H1 (cell line): ENCODE results near the gene NMRK2. TPM values are rescaled to one million over a fixed set of nuclear protein-coding genes. Genes with fewer than 3 reads are reported as not detected.
A peak's percentile ranks its signal among the peaks of the same experiment; 100 is the strongest.

Experiments used
- CTCF ChIA-PET: fragments of 300-600 bp; sonication (Branson Sonifier 250); formaldehyde crosslinking; loops from one replicate; lab custom pipeline; 2021; ENCODE audit not compliant: partially characterized antibody; lab: Charles Lee
- POLR2A ChIA-PET: fragments of 300-600 bp; sonication (Branson Sonifier 250); formaldehyde crosslinking; loops from one replicate; lab custom pipeline; 2021; ENCODE audit warnings: inconsistent platforms; ENCODE audit not compliant: partially characterized antibody; lab: Charles Lee
- DNase-seq, 2 experiments: peaks; one replicate each; pipeline versions ENCODE4 v3.0.0 to v3.0.0-alpha.2; 2010 to 2022; ENCODE audit warnings: low spot score in 2 of 2, low read depth in 1 of 2, mixed read lengths in 1 of 2
- FAIRE-seq: peaks from 2 replicates; lab custom pipeline; 2011; peaks lifted over from hg19 to GRCh38; lab: Jason Lieb, UNC
- H2AFZ ChIP-seq: 2 replicates; pipeline ENCODE4 v1.8.1; 2012; ENCODE audit warnings: low read length, inconsistent platforms
- H2AK5ac ChIP-seq: 2 replicates; pipeline ENCODE4 v1.6.1; 2013; ENCODE audit warnings: low read depth, low read length
- H2BK120ac ChIP-seq: replicated peaks from 2 replicates; pipeline ENCODE3; 2013; ENCODE audit warnings: low read depth, low read length, inconsistent platforms
- H2BK12ac ChIP-seq: 2 replicates; pipeline ENCODE4 v1.6.1; 2013; ENCODE audit warnings: low read depth, low read length
- H2BK15ac ChIP-seq: 2 replicates; pipeline ENCODE4 v1.6.1; 2013; ENCODE audit warnings: low read length
- H2BK20ac ChIP-seq: 2 replicates; pipeline ENCODE4 v1.6.1; 2013; ENCODE audit warnings: low read length
- H2BK5ac ChIP-seq: 2 replicates; pipeline ENCODE4 v1.6.1; 2013; ENCODE audit warnings: low read depth, low read length
- H3K14ac ChIP-seq: 2 replicates; pipeline ENCODE4 v1.6.1; 2013; ENCODE audit warnings: inconsistent platforms; ENCODE audit not compliant: insufficient read length
- H3K18ac ChIP-seq: 2 replicates; pipeline ENCODE4 v1.6.1; 2013; ENCODE audit warnings: low read length; ENCODE audit errors: extremely low read depth
- H3K23ac ChIP-seq: 2 replicates; pipeline ENCODE4 v1.6.1; 2013; ENCODE audit warnings: inconsistent platforms; ENCODE audit not compliant: insufficient read length
- H3K23me2 ChIP-seq: 2 replicates; pipeline ENCODE4 v1.6.1; 2013; ENCODE audit warnings: low read depth, low read length
- H3K27ac ChIP-seq: 2 replicates; pipeline ENCODE4 v1.6.1; 2011; ENCODE audit warnings: low read depth, low read length, inconsistent platforms
- H3K27me3 ChIP-seq, 4 experiments: replicated peaks in 1 of 4; 1 replicate in 1 of 4; 2 replicates in 3 of 4; pipeline versions ENCODE4 v1.6.1 to v1.8.1; 2011 to 2013; ENCODE audit warnings: low read length in 3 of 4, mild to moderate bottlenecking in 3 of 4, inconsistent platforms in 2 of 4, mixed read lengths in 2 of 4, moderate library complexity in 1 of 4; ENCODE audit not compliant: control insufficient read depth in 3 of 4, insufficient read depth in 3 of 4; ENCODE audit errors: extremely low read depth in 1 of 4
- H3K36me3 ChIP-seq, 4 experiments: 2 replicates each; pipeline versions ENCODE4 v1.6.1 to v1.8.1; 2011 to 2013; ENCODE audit warnings: mild to moderate bottlenecking in 4 of 4, low read length in 3 of 4, moderate library complexity in 2 of 4, control low read depth in 1 of 4, inconsistent platforms in 1 of 4; ENCODE audit not compliant: insufficient read depth in 4 of 4, control insufficient read depth in 2 of 4
- H3K4ac ChIP-seq: replicated peaks from 2 replicates; pipeline ENCODE3; 2013; ENCODE audit warnings: low read length, low read depth, mixed read lengths, inconsistent platforms; ENCODE audit not compliant: insufficient read length
- H3K4me1 ChIP-seq, 4 experiments: replicated peaks in 1 of 4; 1 replicate in 1 of 4; 2 replicates in 3 of 4; pipeline versions ENCODE4 v1.6.1 to v1.8.1; 2011 to 2013; ENCODE audit warnings: low read length in 3 of 4, inconsistent platforms in 2 of 4, mixed read lengths in 1 of 4; ENCODE audit not compliant: insufficient read depth in 4 of 4, control insufficient read depth in 3 of 4
- H3K4me2 ChIP-seq, 2 experiments: 2 replicates each; pipeline versions ENCODE4 v1.6.1 to v1.8.1; 2011 to 2013; ENCODE audit warnings: low read depth in 2 of 2, low read length in 2 of 2, control low read depth in 1 of 2, inconsistent platforms in 1 of 2, mild to moderate bottlenecking in 1 of 2; ENCODE audit not compliant: insufficient read depth in 1 of 2
- H3K4me3 ChIP-seq, 4 experiments: fragments of 200-600, 300-600 bp in 1 of 4; sonication (generic), shearing (Covaris generic), sonication (Bioruptor Twin) in 1 of 4; 2 replicates each; pipeline versions ENCODE4 v1.5.1 to v1.8.1; 2011 to 2016; ENCODE audit warnings: low read length in 4 of 4, low read depth in 3 of 4, control low read depth in 2 of 4, inconsistent platforms in 2 of 4, mild to moderate bottlenecking in 2 of 4, mixed read lengths in 1 of 4, moderate library complexity in 1 of 4; ENCODE audit not compliant: insufficient read depth in 2 of 4; ENCODE audit errors: extremely low read depth in 1 of 4
- H3K56ac ChIP-seq: replicated peaks from 2 replicates; pipeline ENCODE3; 2013; ENCODE audit warnings: low read depth, mild to moderate bottlenecking, mixed read lengths, low read length, inconsistent platforms; ENCODE audit not compliant: insufficient read length
- H3K79me1 ChIP-seq: 2 replicates; pipeline ENCODE4 v1.6.1; 2013; ENCODE audit warnings: low read depth, low read length, control low read depth
- H3K79me2 ChIP-seq, 2 experiments: 2 replicates each; pipeline versions ENCODE4 v1.6.1 to v1.8.1; 2012 to 2013; ENCODE audit warnings: low read length in 2 of 2, mild to moderate bottlenecking in 2 of 2, inconsistent platforms in 1 of 2; ENCODE audit not compliant: insufficient read depth in 2 of 2, control insufficient read depth in 1 of 2
- H3K9ac ChIP-seq, 4 experiments: replicated peaks in 1 of 4; 1 replicate in 1 of 4; 2 replicates in 3 of 4; pipeline versions ENCODE4 v1.6.1 to v1.8.1; 2011 to 2013; ENCODE audit warnings: low read depth in 3 of 4, low read length in 3 of 4, control low read depth in 2 of 4, mild to moderate bottlenecking in 2 of 4, moderate library complexity in 2 of 4, inconsistent platforms in 1 of 4; ENCODE audit errors: extremely low read depth in 1 of 4
- H3K9me3 ChIP-seq, 2 experiments: 2 replicates each; pipeline versions ENCODE4 v1.6.1 to v1.8.1; 2012 to 2013; ENCODE audit warnings: mild to moderate bottlenecking in 2 of 2, moderate library complexity in 2 of 2, control low read depth in 1 of 2, inconsistent platforms in 1 of 2, low read depth in 1 of 2, low read length in 1 of 2, mixed read lengths in 1 of 2; ENCODE audit not compliant: insufficient read depth in 2 of 2
- H4K20me1 ChIP-seq, 2 experiments: replicated peaks in 1 of 2; 2 replicates each; pipeline versions ENCODE3 to v1.8.1; 2011 to 2013; ENCODE audit warnings: inconsistent platforms in 2 of 2, low read length in 2 of 2, mild to moderate bottlenecking in 1 of 2; ENCODE audit not compliant: insufficient read depth in 2 of 2, control insufficient read depth in 1 of 2
- H4K5ac ChIP-seq: 2 replicates; pipeline ENCODE4 v1.6.1; 2013; ENCODE audit warnings: low read length, low read depth, mixed read lengths, inconsistent platforms; ENCODE audit not compliant: insufficient read length
- H4K8ac ChIP-seq: 2 replicates; pipeline ENCODE4 v1.8.0; 2013; ENCODE audit warnings: mild to moderate bottlenecking, moderate library complexity, low read length, inconsistent platforms; ENCODE audit not compliant: insufficient read depth; ENCODE audit errors: extremely low read depth
- H4K91ac ChIP-seq: replicated peaks from 2 replicates; pipeline ENCODE3; 2013; ENCODE audit warnings: low read length, mixed read lengths, inconsistent platforms; ENCODE audit not compliant: insufficient read length
- WGBS, 2 experiments: shearing (Covaris generic) in 1 of 2; methylation state at CpG; one replicate each; pipeline versions ENCODE4 v1.1.6 to v1.1.7; 2013 to 2015; ENCODE audit warnings: low lambda C conversion rate in 2 of 2, mixed read lengths in 2 of 2, inconsistent platforms in 1 of 2, low coverage in 1 of 2, missing lambda C conversion rate in 1 of 2; ENCODE audit not compliant: insufficient replicate concordance in 2 of 2, insufficient coverage in 1 of 2, insufficient read length in 1 of 2; ENCODE audit errors: extremely low coverage in 1 of 2, missing lambda C conversion rate in 1 of 2; 5-methylcytosine and 5-hydroxymethylcytosine counted together
- polyA plus RNA-seq, 7 experiments: library from polyadenylated mRNA; depleted of rRNA in 3 of 7; stranded (reverse) in 5 of 7; unstranded in 2 of 7; fragments of >200 nt in 5 of 7; fragments of 200-250 nt in 2 of 7; gene quantifications; 1 replicate in 5 of 7; 2 replicates in 1 of 7; 4 replicates in 1 of 7; pipeline versions ENCODE4 v1.2.1 to v1.2.3, GENCODE V29; 2011 to 2013; ENCODE audit warnings: missing spikeins in 2 of 7, mixed read lengths in 2 of 7
- total RNA-seq: library from RNA; stranded (reverse); fragmentation: NEBNext Ultra II Directional; extraction: Animal tissue kit (Norgen Biotek cat#: 25700); gene quantifications from 2 replicates; pipeline ENCODE4 v1.2.1, GENCODE V29; 2021

The NMRK2 gene
- total and polyA plus RNA-seq, 2 of the 8 experiments (the other 6 are each of a cell fraction or from before 2014, with no cell fraction given) = 87.4 to 206 TPM

GRCh38 chr19:3979289-3979673 is 46.4 kb downstream of the NMRK2 start:
- H3K36me3 ChIP-seq = peaks cover 81 to 94% (median 91%) of the 10 kb centered on the region in 4 experiments
- 94% methylated on average over 17 of the region's 18 CpGs; no CpG with 5 or more reads in 1 of the 2 experiments for WGBS, 2 experiments
- H3K4me1 ChIP-seq = peaks cover 0 to 13% (median 8%) of the 10 kb centered on the region in 4 experiments; a peak in 6 of 7 replicates
- H3K18ac ChIP-seq = no peak overlapping the region
- ChIA-PET CTCF (interaction anchor here (0.7 to 2.1 kb wide), 3 partner anchors 9 to 419 kb away, joined by 3 to 6 read pairs (median 3); no protein-coding TSS in a partner anchor), POLR2A (interaction anchor here (0.6 to 12.0 kb wide), 10 partner anchors 10 to 288 kb away, joined by 3 to 870 read pairs (median 3); partner anchors contain the start of genes DAPK3, NMRK2 and PIAS4)
- no peak overlapping the region for H3K23ac ChIP-seq
- H4K20me1 ChIP-seq = peaks cover 81 to 82% of the 10 kb centered on the region in 2 experiments
- H3K9me3 ChIP-seq = no peaks in the 10 kb centered on the region
- DNase-seq (peak in 1 of 2 experiments; percentile 49), FAIRE-seq (no peak)
- H3K27ac ChIP-seq = no peak overlapping the region
- H3K14ac ChIP-seq = no peak overlapping the region
- H2AFZ ChIP-seq = no peak overlapping the region
- H3K4ac ChIP-seq = no peak overlapping the region
- H2BK120ac ChIP-seq = no peak overlapping the region
- H4K91ac ChIP-seq = no peak overlapping the region
- no peak overlapping the region for H2BK5ac ChIP-seq
- no peak overlapping the region for H2BK20ac ChIP-seq
- H2AK5ac ChIP-seq = no peak overlapping the region
- H3K9ac ChIP-seq = 0 out of 7 replicates have a peak overlapping the region, but pooled peaks of 1 of the 4 experiments have one; percentile 16
- no peak overlapping the region for H3K4me2 ChIP-seq
- H2BK15ac ChIP-seq = no peak overlapping the region
- no peak overlapping the region for H3K4me3 ChIP-seq
- H3K56ac ChIP-seq = no peak overlapping the region
- peak overlapping the region; percentile 45; the same call in 1 of the 2 replicates for H4K8ac ChIP-seq
- peaks cover 10 to 58% of the 10 kb centered on the region in 2 experiments for H3K79me2 ChIP-seq
- H4K5ac ChIP-seq = no peak overlapping the region
- peaks cover 5% of the 10 kb centered on the region for H3K23me2 ChIP-seq
- peaks cover 20% of the 10 kb centered on the region for H3K79me1 ChIP-seq
- H3K27me3 ChIP-seq = no peaks in the 10 kb centered on the region
- H2BK12ac ChIP-seq = no peak overlapping the region
